ENCODE data around the gene FKBP6.
"Not testable (repeated sequence)": the region's sequence is repeated elsewhere in the genome, so short reads cannot be mapped to it uniquely, and the experiment has no call there.

DNA sequence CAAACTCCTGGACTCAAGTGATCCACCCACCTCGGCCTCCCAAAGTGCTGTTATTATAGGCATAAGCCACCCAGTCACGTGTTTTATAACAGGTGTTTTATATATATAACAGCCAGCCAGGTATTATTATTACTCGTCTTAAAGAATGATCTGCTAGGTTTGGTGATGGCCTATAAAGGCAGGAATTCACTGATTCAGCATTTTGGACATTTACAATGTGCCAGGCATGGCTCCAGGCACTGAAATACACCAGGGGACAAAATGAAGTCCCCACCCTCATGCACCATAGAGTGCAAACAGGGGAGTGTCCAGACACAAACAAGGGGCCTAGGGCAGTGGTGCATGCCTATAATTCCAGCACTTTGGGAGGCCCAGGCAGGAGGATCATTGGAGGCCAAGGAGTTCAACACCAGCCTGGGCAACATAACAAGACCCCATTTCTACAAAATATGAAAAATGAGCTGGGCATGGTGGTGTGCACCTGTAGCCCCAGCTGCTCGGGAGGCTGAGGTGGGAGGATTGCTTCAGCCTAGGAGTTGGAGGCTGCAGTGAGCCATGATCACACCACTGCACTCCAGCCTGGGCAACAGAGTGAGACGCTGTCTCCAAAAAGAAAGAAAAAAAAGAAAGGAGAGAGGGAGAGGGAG is 4.4 kb upstream of the FKBP6 start:
- TF ChIP-seq CBX8 (IDR thresholded peaks at IDR 0.05; ENCODE audit: borderline replicate concordance, extremely low read depth, low read depth, low read length, poor library complexity, severe bottlenecking); ZNF311 (CRISPR knock-in tag; IDR thresholded peaks at IDR 0.05); HNRNPUL1 (IDR thresholded peaks at IDR 0.05; ENCODE audit: low read length); ZNF318 (IDR thresholded peaks at IDR 0.05; ENCODE audit: borderline replicate concordance in 1 of 2, low read depth in 1 of 2): not testable (repeated sequence)
